NK-92 (cell line): ENCODE measurements around the gene AP5M1.
"Not testable (repeated sequence)": the region's sequence is repeated elsewhere in the genome, so short reads cannot be mapped to it uniquely, and the experiment has no call there.

Source experiments
- DNase-seq: peaks from one replicate; lab custom pipeline; 2025; ENCODE audit not compliant: unreplicated experiment; lab: John Stamatoyannopoulos, UW

Gene AP5M1

DNA sequence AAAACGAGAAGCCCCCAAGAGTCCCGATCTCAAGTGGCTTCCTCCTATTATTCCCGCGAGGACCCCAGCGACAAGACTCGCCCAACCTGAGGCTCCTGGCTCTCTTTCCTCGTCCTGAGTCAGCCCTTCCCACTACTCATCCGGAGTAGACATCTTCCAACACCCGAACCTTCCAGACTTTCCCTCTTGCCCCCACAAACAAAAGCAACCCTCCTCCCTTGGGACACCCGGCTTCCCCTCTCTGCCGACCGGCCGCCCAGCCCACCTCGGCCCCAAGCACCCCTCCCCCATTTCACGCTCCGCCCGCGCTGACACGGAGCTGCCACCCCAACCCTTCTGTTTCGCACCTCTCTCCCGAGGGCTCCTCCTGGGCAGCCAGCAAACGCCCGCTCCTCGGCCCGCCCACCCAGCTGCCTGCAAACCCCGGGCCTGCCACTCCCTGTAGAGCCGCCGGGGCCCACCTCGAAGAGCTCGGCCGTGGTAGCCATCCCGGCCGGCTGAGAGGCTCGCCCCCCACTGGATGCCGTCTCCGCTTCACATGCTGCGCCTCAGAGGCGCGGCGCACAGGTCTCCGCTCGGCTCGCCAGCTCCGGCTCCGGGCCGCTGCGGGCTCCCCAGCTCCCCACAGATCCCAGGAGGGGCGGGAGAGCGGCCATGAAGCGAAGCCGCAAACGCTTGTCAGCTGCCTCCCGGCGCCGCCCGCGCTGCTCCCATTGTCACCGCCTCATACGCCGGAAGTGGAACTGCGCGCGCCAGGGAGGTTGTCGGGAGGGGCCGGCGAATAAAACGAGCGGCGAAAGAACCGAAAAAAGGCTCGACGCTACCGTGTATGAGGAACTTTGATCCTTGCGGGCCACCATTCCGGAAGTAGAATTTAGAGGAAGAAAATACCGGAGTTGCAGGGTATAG, at the start of gene AP5M1, which contains the start of gene EXOC5:
AP5M1 (plus strand) TSS at position 811 of the 909 bp plus-strand sequence. CDS start 344 bp downstream, outside the sequence.
EXOC5 (minus strand) TSS at position 745 of the 909 bp plus-strand sequence; CDS start at position 488, 257 bp downstream.
- DNase-seq = peak; percentile 30

GRCh38 chr14:57221931-57222330, 46.8 kb upstream of the AP5M1 start:
- DNase-seq = no peak

DNA sequence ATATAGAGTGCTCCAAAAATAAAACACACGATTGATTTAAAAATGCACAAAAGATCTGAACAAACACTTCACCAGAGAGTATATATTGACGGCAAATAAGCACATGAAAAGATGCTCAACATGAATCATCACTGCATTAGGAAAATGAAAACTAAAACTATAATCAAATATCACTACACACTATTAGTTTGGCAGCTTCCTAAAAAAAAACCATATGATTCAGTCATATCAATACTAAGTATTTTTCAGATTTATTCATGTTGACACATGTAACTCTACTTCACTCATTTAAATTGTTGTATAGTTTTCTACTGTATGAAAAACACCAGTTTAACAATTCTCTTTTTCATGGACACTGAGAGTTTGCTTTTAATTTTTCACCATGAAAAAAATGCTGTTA, 41.7 kb upstream of the AP5M1 start:
- DNase-seq = no peak

- DNase-seq = not testable (repeated sequence)
These were observed 40.5 kb upstream of the AP5M1 start for GRCh38 chr14:57228320-57228719.

- DNase-seq = no peak
These were observed 36.8 kb upstream of the AP5M1 start for GRCh38 chr14:57232006-57232405.

DNA sequence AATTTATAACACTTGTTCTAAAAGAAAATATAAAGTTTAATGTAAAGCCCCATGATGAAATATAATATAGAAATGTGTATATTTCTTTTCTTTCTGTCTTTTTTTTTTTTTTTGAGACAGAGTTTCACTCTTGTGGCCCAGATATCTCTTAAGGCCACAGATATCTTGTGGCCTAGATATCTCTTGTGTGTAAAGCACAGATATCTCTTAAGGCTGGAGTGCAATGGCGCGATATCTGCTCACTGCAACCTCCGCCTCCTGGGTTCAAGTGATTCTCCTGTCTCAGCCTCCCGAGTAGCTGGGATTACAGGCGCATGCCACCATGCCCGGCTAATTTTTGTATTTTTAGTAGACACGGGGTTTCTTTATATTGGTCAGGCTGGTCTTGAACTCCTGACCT, 28.7 kb upstream of the AP5M1 start:
- DNase-seq = not testable (repeated sequence)

DNA sequence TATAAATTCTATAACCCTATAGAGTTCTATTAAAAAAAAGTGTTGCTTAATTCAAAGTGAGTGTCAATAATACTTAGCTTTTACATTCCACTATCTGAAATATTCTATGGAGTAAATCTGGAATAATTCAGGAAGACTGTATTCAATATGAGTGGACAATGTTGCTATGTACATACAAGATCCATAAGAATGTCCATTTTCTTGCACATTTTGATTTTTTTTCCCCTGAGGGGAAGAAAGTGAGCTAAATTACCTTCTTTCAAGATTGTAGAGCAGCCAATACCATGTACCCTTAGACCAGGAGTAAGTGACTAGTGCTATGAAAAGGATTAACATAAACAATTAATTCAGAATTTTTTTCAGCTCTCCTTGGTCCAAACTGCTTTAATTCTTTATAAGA, 25.5 kb upstream of the AP5M1 start:
- no peak for DNase-seq

- no peak for DNase-seq
These were observed 24.7 kb upstream of the AP5M1 start for GRCh38 chr14:57244106-57244505.

GRCh38 chr14:57245941-57246340, 22.8 kb upstream of the AP5M1 start:
- DNase-seq = no peak

GRCh38 chr14:57246933-57247657, 21.7 kb upstream of the AP5M1 start:
- no peak for DNase-seq

- no peak for DNase-seq
These were observed 13.9 kb upstream of the AP5M1 start for GRCh38 chr14:57254884-57255283.

- DNase-seq = not testable (repeated sequence)
These were observed 10.6 kb upstream of the AP5M1 start for GRCh38 chr14:57258221-57258620.

DNA sequence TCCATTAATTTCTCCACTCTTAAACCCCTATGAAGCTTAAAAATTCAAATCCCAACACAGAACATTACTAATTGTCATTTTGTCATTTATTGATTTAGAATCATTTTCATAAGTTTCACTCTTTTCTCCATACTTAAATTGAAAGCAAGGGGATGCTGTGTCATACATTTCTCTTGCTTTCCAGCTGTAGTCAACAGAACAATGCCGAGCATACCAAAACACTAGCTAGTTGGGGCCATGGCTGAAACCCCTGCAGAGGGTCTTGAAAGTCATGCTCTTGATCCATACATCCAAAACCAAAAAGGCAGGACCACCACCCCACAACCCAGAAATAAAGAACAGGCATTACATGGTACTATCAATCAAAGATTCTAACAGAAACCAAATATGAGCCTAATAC, 9.1 kb upstream of the AP5M1 start:
- DNase-seq = no peak

DNA sequence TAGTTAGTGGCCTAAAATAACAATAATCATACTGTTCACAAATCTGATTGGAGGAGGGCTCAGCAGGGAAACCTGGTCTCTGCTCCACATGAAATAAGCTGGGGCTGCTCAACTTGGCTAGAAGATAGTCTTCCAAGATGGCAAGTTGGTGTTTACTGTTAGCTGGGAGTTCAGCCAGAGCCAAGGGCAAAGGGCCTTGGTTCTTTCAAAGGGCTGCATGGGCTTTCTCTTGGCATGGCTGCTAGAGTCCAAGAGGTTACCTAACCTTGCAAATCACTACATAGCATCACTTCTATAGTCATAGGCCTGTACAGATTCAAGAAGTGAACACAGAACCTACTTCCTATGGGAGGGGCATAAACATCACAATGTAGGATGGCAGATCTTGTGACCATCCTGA, 7.2 kb upstream of the AP5M1 start:
- no peak for DNase-seq

- no peak for DNase-seq
These were observed 6.7 kb upstream of the AP5M1 start for GRCh38 chr14:57262117-57262516.

GRCh38 chr14:57266065-57266464, 2.7 kb upstream of the AP5M1 start:
- no peak for DNase-seq

DNA sequence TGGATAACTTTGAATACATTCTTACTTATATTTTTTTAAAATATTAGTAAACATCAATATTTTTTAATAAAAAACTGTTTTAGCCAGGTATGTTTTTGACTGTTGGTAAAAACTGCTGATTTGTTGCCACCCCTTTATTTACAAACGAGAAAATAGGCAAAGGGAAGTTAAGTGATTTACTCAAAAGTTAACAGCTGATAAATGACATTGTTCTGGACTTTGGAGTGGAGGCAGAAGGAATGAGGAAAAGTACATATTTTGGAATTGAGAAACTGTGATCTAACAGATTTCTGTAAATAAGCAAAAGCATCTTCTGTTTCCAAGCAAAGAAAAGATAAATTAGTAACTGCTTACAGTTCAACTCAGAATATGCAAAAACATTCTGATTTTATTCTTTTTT, 4.5 kb downstream of the AP5M1 start:
- DNase-seq = no peak

- no peak for DNase-seq
These were observed 5.8 kb downstream of the AP5M1 start for GRCh38 chr14:57274551-57274950.

- no peak for DNase-seq
These were observed 6.4 kb downstream of the AP5M1 start for GRCh38 chr14:57275023-57275664.

GRCh38 chr14:57277062-57277461, 8.3 kb downstream of the AP5M1 start:
- DNase-seq = no peak

DNA sequence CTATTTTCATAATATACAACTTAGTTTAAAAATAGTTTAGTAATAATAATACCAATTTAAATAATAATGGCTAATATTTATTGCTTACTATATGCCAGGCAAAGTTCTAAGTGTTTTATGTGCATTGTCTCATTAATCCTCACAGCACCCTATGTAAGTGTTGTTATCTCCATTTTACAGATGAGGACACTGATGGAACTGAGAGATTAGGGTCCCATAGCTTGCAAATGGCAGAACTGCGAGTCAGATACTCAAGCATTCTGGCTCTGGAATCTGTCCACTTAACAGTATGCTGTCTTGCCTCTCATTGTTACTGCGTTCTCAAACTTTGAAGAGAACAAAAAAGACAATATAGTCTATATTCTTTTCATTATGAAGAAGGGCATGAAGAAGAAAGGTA, 19.0 kb downstream of the AP5M1 start:
- no peak for DNase-seq

DNA sequence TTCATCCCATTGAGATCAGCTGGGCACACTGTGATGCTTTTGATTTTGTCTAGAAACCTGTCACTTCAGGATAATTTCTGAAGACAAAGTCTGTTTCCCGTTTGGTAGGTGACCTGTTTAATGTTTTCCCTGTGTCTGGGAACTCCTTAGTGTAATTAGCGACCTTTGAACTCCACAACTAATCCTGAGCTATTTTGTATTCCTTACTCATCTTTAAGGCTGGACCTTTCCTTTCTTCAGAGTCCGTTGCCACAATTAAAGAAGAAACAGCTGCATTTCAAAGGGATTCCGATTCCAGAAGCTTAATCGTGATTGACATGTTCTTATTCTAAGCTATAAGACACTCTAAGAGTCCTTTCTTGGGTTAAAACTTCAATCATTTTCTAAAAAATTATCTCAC, 22.0 kb downstream of the AP5M1 start:
- DNase-seq = no peak
